ENCODE measurements around the gene PKIB. TPM values are rescaled to one million over a fixed set of nuclear protein-coding genes. Genes with fewer than 3 reads are reported as not detected.

The PKIB gene
- total RNA-seq, 4 donors from 2014 or later: 0.57 to 13.4 (median 2.4) TPM

GRCh38 chr6:122651031-122651430, 40.8 kb downstream of the PKIB start:
- TF ChIP-seq CTCF (IDR thresholded peaks at IDR 0.05; ENCODE audit: low read depth): no peak

GRCh38 chr6:122651604-122652003, 41.4 kb downstream of the PKIB start:
- TF ChIP-seq CTCF (IDR thresholded peaks at IDR 0.05; ENCODE audit: low read depth): no peak

- TF ChIP-seq CTCF (IDR thresholded peaks at IDR 0.05; ENCODE audit: low read depth): no peak
Measured at GRCh38 chr6:122652431-122652830, 42.2 kb downstream of the PKIB start.

GRCh38 chr6:122653094-122653493, 42.9 kb downstream of the PKIB start:
- no peak for TF ChIP-seq CTCF (IDR thresholded peaks at IDR 0.05; ENCODE audit: low read depth)

- no peak for TF ChIP-seq CTCF (IDR thresholded peaks at IDR 0.05; ENCODE audit: low read depth)
Measured at GRCh38 chr6:122654012-122654411, 43.8 kb downstream of the PKIB start.

GRCh38 chr6:122657601-122658000, 47.4 kb downstream of the PKIB start:
- TF ChIP-seq CTCF (IDR thresholded peaks at IDR 0.05; ENCODE audit: low read depth): no peak

- TF ChIP-seq CTCF (IDR thresholded peaks at IDR 0.05; ENCODE audit: low read depth): no peak
Measured at GRCh38 chr6:122660296-122660695, 50.1 kb downstream of the PKIB start.

All from subcutaneous adipose tissue (tissue), 4 donors.